ENCODE measurements around the gene SPATA24.
"Not testable (repeated sequence)": the region's sequence is repeated elsewhere in the genome, so short reads cannot be mapped to it uniquely, and the experiment has no call there.

The SPATA24 gene

GRCh38 chr5:139387611-139388197 lies 16.2 kb downstream of the SPATA24 start:
- Histone ChIP-seq H3K27ac (ENCODE audit: low read depth, low read length, poor library complexity, severe bottlenecking) (peak overlapping the region; percentile 98), H3K4me1 (ENCODE audit: insufficient read depth, low read length, severe bottlenecking) (peaks cover 86% of the 10 kb centered on the region), H3F3A (ENCODE audit: insufficient read depth, low read length) (no peaks in the 10 kb centered on the region; the same call in 1 of the 2 replicates), H3K9me3 (ENCODE audit: low read length) (no peaks in the 10 kb centered on the region), H3K4me3 (ENCODE audit: low read depth, low read length, poor library complexity, severe bottlenecking) (peak overlapping the region; percentile 90), H3K36me3 (ENCODE audit: insufficient read depth, low read length) (peaks cover 34% of the 10 kb centered on the region), H2AFZ (ENCODE audit: low read length) (no peak overlapping the region), H4K20me1 (ENCODE audit: insufficient read depth, low read length) (no peaks in the 10 kb centered on the region), H3K9ac (ENCODE audit: low read length) (peak overlapping the region; percentile 97), H3K4me2 (ENCODE audit: low read length) (peak overlapping the region; percentile 88), H3K27me3 (ENCODE audit: insufficient read depth, low read length) (no peaks in the 10 kb centered on the region), H3K9me2 (ENCODE audit: low read depth, low read length) (no peaks in the 10 kb centered on the region), H3K79me2 (ENCODE audit: insufficient read depth, low read length) (no peaks in the 10 kb centered on the region)
- TF ChIP-seq CTCF (IDR thresholded peaks at IDR 0.05; ENCODE audit: low read length) (no peak), EZH2 (IDR thresholded peaks at IDR 0.05; ENCODE audit: borderline replicate concordance, low read length) (no peak)

GRCh38 chr5:139386956-139387355 lies 16.9 kb downstream of the SPATA24 start:
- Histone ChIP-seq H3K4me3 (ENCODE audit: low read depth, low read length, poor library complexity, severe bottlenecking) (peak overlapping the region; percentile 90), H3K27ac (ENCODE audit: low read depth, low read length, poor library complexity, severe bottlenecking) (peak overlapping the region; percentile 98), H3K4me2 (ENCODE audit: low read length) (peak overlapping the region; percentile 88), H3K4me1 (ENCODE audit: insufficient read depth, low read length, severe bottlenecking) (peaks cover 86% of the 10 kb centered on the region), H3K9ac (ENCODE audit: low read length) (peak overlapping the region; percentile 97), H3K36me3 (ENCODE audit: insufficient read depth, low read length) (peaks cover 34% of the 10 kb centered on the region)
- H4K20me1 ChIP-seq (ENCODE audit: insufficient read depth, low read length); H3K9me2 ChIP-seq (ENCODE audit: low read depth, low read length); H2AFZ ChIP-seq (ENCODE audit: low read length); H3K9me3 ChIP-seq (ENCODE audit: low read length); H3F3A ChIP-seq (ENCODE audit: insufficient read depth, low read length); H3K27me3 ChIP-seq (ENCODE audit: insufficient read depth, low read length); H3K79me2 ChIP-seq (ENCODE audit: insufficient read depth, low read length): not testable (repeated sequence)

GRCh38 chr5:139386050-139386438 lies 17.8 kb downstream of the SPATA24 start:
- peak overlapping the region; percentile 46; the same call in 1 of the 2 replicates for H3K9ac ChIP-seq (ENCODE audit: low read length)
- peaks cover 77% of the 10 kb centered on the region for H3K4me1 ChIP-seq (ENCODE audit: insufficient read depth, low read length, severe bottlenecking)
- no peaks in the 10 kb centered on the region; the same call in 1 of the 2 replicates for H3F3A ChIP-seq (ENCODE audit: insufficient read depth, low read length)
- TF ChIP-seq CTCF (IDR thresholded peaks at IDR 0.05; ENCODE audit: low read length) (no peak), EZH2 (IDR thresholded peaks at IDR 0.05; ENCODE audit: borderline replicate concordance, low read length) (no peak)
- peak overlapping the region; percentile 90 for H3K4me3 ChIP-seq (ENCODE audit: low read depth, low read length, poor library complexity, severe bottlenecking)
- H3K79me2 ChIP-seq (ENCODE audit: insufficient read depth, low read length), result no peaks in the 10 kb centered on the region
- H3K27ac ChIP-seq (ENCODE audit: low read depth, low read length, poor library complexity, severe bottlenecking), result peak overlapping the region; percentile 98
- H3K36me3 ChIP-seq (ENCODE audit: insufficient read depth, low read length), result peaks cover 34% of the 10 kb centered on the region
- H3K4me2 ChIP-seq (ENCODE audit: low read length), result peak overlapping the region; percentile 88
- H3K9me2 ChIP-seq (ENCODE audit: low read depth, low read length), result no peaks in the 10 kb centered on the region
- no peak overlapping the region for H2AFZ ChIP-seq (ENCODE audit: low read length)
- H4K20me1 ChIP-seq (ENCODE audit: insufficient read depth, low read length), result no peaks in the 10 kb centered on the region
- H3K9me3 ChIP-seq (ENCODE audit: low read length), result no peaks in the 10 kb centered on the region
- no peaks in the 10 kb centered on the region for H3K27me3 ChIP-seq (ENCODE audit: insufficient read depth, low read length)
